AG09319 (cell line): ENCODE results near the gene SLC38A6.

ENCODE experiments used
- DNase-seq: peaks from one replicate; pipeline ENCODE4 v3.0.0-alpha.2; 2010; ENCODE audit warnings: low read depth; ENCODE audit errors: extremely low read depth
- TF ChIP-seq, protein P1 (sequence below): IDR thresholded peaks from 2 replicates; pipeline ENCODE4 v1.5.1; 2011; ENCODE audit warnings: low read depth, mild to moderate bottlenecking, inconsistent platforms, low read length, moderate library complexity

Gene SLC38A6

DNA sequence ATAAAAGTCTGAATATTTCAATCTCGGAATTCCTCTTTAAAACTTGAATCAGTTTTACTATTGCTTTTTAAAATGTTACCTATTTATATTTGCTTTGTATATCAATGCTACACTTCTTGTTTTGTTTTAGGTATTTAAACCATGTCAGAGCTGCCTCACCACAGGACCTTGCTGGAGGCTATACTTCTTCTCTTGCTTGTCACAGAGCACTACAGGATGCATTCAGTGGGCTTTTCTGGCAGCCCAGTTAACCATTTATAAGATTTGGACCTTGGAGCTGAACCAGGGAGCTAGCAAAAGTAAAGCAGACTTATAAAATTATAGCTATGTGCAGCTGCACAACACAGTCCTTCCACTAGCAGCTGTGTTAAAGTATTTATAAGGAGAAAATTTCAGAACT lies 12.9 kb upstream of the SLC38A6 start:
- TF ChIP-seq, protein P1, sequence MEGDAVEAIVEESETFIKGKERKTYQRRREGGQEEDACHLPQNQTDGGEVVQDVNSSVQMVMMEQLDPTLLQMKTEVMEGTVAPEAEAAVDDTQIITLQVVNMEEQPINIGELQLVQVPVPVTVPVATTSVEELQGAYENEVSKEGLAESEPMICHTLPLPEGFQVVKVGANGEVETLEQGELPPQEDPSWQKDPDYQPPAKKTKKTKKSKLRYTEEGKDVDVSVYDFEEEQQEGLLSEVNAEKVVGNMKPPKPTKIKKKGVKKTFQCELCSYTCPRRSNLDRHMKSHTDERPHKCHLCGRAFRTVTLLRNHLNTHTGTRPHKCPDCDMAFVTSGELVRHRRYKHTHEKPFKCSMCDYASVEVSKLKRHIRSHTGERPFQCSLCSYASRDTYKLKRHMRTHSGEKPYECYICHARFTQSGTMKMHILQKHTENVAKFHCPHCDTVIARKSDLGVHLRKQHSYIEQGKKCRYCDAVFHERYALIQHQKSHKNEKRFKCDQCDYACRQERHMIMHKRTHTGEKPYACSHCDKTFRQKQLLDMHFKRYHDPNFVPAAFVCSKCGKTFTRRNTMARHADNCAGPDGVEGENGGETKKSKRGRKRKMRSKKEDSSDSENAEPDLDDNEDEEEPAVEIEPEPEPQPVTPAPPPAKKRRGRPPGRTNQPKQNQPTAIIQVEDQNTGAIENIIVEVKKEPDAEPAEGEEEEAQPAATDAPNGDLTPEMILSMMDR, result no peak
- no peak for DNase-seq

- TF ChIP-seq, protein P1, result no peak
- no peak for DNase-seq
Observed at GRCh38 chr14:60968671-60969070, 12.4 kb upstream of the SLC38A6 start.

- no peak for DNase-seq
- TF ChIP-seq, protein P1, result no peak
Observed at GRCh38 chr14:60970146-60970545, 10.9 kb upstream of the SLC38A6 start.

- TF ChIP-seq, protein P1, result no peak
- DNase-seq, result no peak
Observed at GRCh38 chr14:60971271-60971670, 9.8 kb upstream of the SLC38A6 start.

- no peak for DNase-seq
- TF ChIP-seq, protein P1, result no peak
Observed at GRCh38 chr14:60972295-60972694, 8.8 kb upstream of the SLC38A6 start.

DNA sequence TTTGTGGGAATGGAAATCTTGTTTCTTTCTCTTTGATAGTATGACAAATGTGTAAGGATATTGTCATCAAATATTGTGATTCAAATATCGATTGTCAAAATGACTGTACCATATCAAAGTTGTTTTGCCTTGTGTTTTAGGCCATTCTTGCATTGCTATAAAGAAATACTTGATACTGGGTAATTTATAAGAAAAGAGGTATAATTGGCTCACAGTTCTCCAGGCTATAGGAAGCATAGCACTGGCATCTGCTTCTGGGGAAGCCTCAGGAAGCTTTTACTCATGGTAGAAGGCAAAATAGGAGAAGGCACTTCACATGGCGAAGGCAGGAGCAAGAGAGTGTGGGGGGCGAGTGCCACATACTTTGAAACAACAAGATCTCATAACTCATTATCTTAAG lies 8.0 kb upstream of the SLC38A6 start:
- DNase-seq, result no peak
- TF ChIP-seq, protein P1, result no peak

DNA sequence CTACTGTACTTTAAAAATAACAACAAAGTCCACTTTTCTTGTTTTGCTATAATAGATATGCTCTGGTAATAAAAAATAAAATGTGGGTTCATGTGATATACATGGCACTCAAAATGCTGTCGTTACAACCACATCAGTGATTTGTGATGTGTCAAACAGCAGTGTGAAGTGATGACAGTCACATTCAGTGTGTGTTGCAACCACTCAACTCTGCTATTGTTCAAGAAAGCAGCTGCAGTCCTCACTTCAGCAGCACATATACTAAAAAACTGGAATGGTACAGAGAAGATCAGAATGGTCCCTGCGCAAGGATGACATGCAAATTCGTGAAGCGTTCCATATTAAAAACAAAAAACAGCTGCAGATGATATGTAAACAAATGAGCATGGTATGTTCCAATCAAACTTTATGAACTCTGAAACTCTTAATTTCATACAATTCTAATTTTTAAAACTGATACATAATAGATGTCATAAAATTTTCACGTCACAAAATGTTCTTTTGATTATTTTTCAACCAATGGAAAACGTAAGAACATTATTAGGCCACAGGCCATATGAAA lies 6.9 kb upstream of the SLC38A6 start:
- TF ChIP-seq, protein P1, result no peak
- no peak for DNase-seq
